ENCODE results near the gene SLC44A1. TPM values are rescaled to one million over a fixed set of nuclear protein-coding genes. Genes with fewer than 3 reads are reported as not detected.

Gene SLC44A1
- polyA plus RNA-seq, 1 of the 3 experiments (the other 2 are of a cell fraction), result 4.5 TPM

- no peaks in the 10 kb centered on the region for H4K20me1 ChIP-seq (ENCODE audit: insufficient read depth)
- no peak for DNase-seq
- H3K27me3 ChIP-seq (ENCODE audit: insufficient read depth), result no peaks in the 10 kb centered on the region
- H3K4me2 ChIP-seq, result no peak overlapping the region
- no peaks in the 10 kb centered on the region for H3K79me2 ChIP-seq (ENCODE audit: insufficient read depth)
- no peak for TF ChIP-seq IRF3 (IDR thresholded peaks at IDR 0.05; ENCODE audit: low read depth, low read length)
- no peak for TF ChIP-seq NFIC (IDR thresholded peaks at IDR 0.05; ENCODE audit: borderline replicate concordance)
- no peak for TF ChIP-seq GATA2 (CRISPR knock-in tag; IDR thresholded peaks at IDR 0.05)
- TF ChIP-seq TCF12 (IDR thresholded peaks at IDR 0.05), result no peak
- TF ChIP-seq REST (IDR thresholded peaks at IDR 0.05; ENCODE audit: low read depth, low read length), result no peak
- TF ChIP-seq FOXM1 (IDR thresholded peaks at IDR 0.05; ENCODE audit: low read depth), result no peak
- no peak for TF ChIP-seq EZH2phosphoT487 (IDR thresholded peaks at IDR 0.05; ENCODE audit: borderline replicate concordance, low read depth)
- TF ChIP-seq RCOR1 (IDR thresholded peaks at IDR 0.05; ENCODE audit: low read length), result no peak
- TF ChIP-seq, protein P1, sequence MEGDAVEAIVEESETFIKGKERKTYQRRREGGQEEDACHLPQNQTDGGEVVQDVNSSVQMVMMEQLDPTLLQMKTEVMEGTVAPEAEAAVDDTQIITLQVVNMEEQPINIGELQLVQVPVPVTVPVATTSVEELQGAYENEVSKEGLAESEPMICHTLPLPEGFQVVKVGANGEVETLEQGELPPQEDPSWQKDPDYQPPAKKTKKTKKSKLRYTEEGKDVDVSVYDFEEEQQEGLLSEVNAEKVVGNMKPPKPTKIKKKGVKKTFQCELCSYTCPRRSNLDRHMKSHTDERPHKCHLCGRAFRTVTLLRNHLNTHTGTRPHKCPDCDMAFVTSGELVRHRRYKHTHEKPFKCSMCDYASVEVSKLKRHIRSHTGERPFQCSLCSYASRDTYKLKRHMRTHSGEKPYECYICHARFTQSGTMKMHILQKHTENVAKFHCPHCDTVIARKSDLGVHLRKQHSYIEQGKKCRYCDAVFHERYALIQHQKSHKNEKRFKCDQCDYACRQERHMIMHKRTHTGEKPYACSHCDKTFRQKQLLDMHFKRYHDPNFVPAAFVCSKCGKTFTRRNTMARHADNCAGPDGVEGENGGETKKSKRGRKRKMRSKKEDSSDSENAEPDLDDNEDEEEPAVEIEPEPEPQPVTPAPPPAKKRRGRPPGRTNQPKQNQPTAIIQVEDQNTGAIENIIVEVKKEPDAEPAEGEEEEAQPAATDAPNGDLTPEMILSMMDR (IDR thresholded peaks at IDR 0.05), result no peak
- TF ChIP-seq POLR2AphosphoS5 (IDR thresholded peaks at IDR 0.05; ENCODE audit: low read depth, low read length), result no peak
- no peak for TF ChIP-seq RAD21 (IDR thresholded peaks at IDR 0.05; ENCODE audit: low read length)
- no peak for TF ChIP-seq GABPA (IDR thresholded peaks at IDR 0.05; ENCODE audit: low read depth)
- no peak for TF ChIP-seq PBX3 (IDR thresholded peaks at IDR 0.05)
- ChIA-PET CTCF (no interaction called here), POLR2A (no interaction called here)
- H3K27ac ChIP-seq (ENCODE audit: low read depth in 2 of 2, low read length in 1 of 2), result no peak overlapping the region
- no peaks in the 10 kb centered on the region for H3F3A ChIP-seq (replicated peaks; ENCODE audit: insufficient read depth)
- no peaks in the 10 kb centered on the region for H3K9me2 ChIP-seq
- no peaks in the 10 kb centered on the region for H3K4me1 ChIP-seq (ENCODE audit: control insufficient read depth in 1 of 2, insufficient read depth in 2 of 2, low read depth in 1 of 2, low read length in 1 of 2)
- H2AFZ ChIP-seq (ENCODE audit: low read depth), result no peak overlapping the region
- H3K4me3 ChIP-seq (ENCODE audit: low read depth in 2 of 2, low read length in 1 of 2), result no peak overlapping the region
- no peaks in the 10 kb centered on the region for H3K36me3 ChIP-seq (replicated peaks in 1 of 2; ENCODE audit: control insufficient read depth in 1 of 2, insufficient read depth in 2 of 2, low read length in 1 of 2)
- H3K9ac ChIP-seq, result no peak overlapping the region
- 91% methylated on average over 2 of the region's 2 CpGs for WGBS (ENCODE audit: low lambda C conversion rate)
- H3K9me3 ChIP-seq, result no peaks in the 10 kb centered on the region
Observed at GRCh38 chr9:105284463-105284862, 40.0 kb downstream of the SLC44A1 start.
